Activated CD4-positive, alpha-beta T cell treated with anti-CD3 and anti-CD28 coated beads, Interleukin-10, Interleukin-2, amounts not matched to agents 100 ng/mL and 50 ng/mL, durations not matched to agents 16 hours and 8 hours (primary cell): ENCODE measurements around the gene LRPPRC.

Source experiments
- DNase-seq: peaks from one replicate; pipeline ENCODE4 v3.0.0-alpha.2; 2020

The LRPPRC gene

DNA sequence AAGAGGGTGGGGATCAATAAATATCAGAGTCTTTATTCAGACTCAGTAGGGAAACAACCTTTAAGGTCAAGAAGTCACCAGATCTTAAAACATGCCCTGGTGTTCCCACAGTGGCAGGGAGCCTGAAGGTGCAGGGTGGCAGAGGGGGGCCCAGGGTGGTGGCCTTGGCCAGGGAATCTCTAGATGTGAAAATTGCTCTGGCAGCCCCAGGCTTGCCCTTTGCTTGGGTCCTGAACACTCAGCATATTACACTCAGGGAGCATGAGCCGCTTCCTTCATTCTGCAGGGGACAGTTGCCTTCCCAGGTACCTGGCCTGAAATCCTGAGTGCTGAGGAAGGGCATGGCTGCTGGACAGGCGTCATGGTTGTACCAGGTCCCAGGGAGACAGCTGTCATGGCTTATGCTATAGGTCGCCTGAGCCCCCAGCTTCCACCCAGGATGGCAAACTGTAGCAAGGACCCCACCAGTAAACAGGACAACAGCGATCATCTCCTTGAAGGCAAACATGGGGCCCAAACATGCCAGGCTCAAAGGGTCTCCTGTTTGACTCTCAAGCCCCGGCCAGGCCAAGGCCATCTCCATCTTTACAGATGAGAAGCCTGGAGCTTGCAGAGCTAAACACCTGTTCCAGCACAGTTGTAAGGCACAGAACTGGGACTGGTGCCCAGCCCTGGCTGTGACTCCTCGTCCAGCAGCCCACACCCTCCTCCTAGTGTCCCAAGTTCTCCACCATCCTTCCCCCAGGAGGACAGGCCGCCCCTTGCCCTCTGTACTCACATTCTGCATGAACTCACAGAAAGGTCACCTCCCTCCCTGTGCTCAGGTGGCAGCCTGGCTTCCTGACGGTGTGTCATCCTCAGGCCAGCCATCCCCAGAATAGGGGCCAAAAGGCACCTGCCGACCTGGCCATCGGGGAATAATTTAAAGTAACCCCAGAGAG, 142.4 kb downstream of the LRPPRC start:
- no peak for DNase-seq

DNA sequence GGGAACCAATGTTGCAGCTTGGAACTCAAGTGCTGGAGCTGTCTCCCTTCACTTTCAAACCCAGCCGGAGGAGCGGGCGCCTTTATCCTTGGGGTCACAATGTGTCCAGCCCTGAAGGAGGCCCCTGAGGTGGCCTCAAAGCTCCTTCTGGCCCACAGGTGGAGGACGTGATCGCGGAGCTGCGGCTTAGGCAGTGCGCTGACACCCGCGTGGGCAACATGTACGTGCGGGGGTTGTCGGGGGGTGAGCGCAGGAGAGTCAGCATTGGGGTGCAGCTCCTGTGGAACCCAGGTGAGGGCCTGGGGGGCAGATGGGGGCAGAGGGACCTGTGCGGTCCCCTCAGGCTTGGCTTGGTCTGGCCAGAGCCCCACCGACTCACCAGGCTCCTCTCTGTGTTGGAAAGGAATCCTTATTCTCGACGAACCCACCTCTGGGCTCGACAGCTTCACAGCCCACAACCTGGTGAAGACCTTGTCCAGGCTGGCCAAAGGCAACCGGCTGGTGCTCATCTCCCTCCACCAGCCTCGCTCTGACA, 143.5 kb downstream of the LRPPRC start:
- DNase-seq, result no peak

DNA sequence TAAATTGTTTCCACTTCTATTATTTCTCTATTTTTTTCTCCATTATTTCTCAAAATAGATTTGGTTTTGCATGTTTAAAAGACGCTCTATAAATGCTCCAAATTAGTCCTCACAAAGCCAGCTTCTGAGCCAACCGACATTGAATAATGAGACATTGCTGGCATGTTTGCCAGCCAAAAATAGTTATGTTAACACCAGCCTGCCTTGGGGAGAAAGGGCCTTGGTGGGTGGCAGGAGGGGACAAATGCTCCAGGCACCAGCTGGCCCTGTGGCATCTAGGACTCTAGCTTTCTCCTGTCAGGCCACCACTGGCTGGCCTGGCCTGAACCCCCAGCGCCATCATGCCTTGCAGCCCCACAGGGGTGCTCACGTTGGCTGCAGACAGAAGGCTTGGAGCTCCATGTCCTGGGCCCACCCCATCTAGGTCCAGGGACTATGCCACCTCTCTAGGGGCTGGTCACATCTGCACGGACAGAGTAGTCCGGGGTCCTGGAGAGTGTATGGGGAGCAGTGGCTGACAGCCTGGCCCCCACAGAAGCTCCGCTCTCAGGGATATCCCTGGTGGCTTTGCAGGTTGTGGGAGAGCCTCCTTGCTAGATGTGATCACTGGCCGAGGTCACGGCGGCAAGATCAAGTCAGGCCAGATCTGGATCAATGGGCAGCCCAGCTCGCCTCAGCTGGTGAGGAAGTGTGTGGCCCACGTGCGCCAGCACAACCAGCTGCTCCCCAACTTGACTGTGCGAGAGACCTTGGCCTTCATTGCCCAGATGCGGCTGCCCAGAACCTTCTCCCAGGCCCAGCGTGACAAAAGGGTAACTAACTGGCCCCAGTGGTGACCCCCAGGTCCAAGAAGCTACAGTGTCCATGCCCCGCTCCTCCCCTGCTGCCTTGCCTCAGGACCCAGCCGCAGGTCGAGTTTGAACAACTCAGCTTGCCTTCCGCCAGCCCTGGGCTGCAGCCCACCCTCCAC, 144.5 kb downstream of the LRPPRC start:
- DNase-seq, result no peak

DNA sequence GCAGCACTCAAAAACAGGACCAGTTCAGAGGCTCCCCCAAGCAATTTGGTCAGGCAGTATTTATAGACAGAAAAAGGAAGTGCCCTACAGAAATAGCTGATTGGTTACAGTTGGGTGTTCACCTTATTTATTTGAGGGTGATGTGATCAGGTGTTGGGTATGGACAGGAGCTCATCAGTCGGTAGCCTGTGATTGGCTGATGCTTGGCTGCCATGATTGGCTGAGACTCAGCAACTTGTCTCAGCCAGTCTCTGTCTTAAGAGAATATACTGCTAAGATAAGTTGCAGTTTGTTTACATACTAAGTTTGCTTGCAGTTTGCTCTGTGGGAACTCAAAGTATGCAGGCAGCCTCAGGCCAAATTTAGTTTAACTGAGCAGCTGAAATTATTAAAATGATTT, 147.6 kb downstream of the LRPPRC start:
- no peak for DNase-seq

DNA sequence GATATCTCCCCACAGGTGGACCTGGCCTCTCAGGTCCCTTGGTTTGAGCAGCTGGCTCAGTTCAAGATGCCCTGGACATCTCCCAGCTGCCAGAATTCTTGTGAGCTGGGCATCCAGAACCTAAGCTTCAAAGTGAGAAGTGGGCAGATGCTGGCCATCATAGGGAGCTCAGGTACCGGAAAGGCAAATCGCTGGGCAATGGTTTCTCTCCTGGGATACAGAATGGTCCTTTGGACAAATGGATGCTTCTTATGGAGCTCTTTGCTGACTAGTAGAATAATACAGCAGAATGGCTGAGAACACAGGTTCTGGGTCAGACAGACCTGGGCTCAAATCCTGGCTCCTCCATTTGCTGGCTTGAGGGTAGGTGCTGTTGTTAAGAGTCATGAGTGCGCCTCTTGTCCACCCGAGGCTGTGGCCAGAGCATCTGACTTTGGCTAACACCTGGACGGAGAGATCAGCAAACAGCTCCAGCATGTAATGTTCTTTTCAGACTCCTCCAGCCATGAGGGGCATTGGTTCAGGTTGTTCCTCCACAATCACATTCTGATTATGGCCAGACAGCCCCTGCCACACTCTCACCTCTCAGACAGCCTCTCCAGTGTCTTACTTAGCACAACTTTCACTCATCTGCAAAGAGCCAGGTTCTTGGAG, 149.5 kb downstream of the LRPPRC start:
- DNase-seq, result no peak

DNA sequence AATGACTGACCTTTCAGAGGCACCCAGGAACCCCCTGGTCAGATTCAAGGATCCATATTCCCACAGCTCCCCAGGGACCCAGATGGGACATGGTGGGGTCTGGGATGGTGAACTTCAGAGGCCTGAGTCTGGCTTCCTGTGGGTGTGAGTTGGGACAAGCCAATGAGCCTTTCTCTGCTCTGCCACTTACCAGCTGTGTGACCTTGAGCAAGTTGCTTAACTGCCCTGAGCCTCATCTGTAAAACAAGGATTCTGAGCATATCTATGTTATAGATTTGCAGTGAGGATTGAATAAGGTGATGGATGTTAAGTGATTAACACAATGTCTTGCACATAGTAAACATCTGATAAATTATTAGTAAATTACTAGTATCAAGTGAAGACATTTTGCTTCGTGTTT, 150.6 kb downstream of the LRPPRC start:
- no peak for DNase-seq

DNA sequence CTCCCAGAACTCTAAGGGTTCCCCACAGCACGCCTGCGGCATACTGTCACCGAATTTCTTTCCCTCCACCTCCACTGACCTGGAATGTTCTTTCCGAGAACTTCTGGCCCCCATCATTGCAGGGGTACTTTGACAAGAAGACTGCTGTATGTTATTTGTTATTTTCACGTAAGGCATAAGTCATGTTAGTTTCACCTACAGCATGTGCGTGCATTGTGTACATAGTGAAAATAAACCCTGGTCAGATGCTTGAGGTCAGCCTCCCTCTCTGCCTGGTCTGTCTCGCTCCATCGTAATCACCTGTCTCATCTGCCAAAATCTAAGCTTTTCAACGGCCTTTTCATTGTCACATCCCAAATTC, 152.9 kb downstream of the LRPPRC start:
- no peak for DNase-seq

DNA sequence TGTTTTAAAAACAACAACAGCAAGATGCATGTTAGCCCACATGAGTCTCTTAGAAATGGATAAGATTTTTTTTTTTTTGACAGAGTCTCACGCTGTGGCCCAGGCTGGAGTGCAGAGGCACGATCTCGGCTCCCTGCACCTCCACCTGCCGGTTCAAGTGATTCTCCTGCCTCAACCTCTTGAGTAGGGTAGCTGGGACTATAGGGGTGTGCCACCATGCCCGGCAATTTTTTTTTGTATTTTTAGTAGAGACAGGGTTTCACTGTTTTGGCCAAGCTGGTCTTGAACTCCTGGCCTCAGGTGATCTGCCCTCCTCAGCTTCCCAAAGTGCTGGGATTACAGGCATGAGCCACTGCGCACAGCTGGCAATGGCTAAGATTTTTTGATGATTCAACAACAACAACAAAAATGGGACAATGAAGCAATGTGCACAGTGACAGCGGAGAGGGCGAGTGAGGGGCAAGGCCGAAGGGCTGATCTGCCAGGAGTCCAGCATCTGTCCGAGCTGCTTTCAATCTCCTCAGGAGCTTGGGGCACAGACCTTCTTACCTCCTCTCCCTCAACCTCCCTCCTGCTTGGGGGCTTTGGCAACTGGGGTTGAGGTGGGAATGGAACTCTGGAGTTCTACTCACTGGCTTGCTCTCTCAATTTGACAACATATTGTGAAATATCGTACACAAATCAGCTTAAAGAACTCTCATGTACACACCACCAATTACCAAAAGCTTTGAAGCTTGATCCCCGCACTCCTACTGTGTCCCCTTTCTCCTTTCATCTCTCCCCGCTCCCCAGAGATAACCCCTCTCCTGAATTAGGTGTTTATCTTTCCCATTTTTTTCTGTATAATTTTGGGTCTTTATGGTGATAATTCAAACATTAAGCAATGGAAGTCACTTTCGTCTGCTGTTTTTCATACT, 153.6 kb downstream of the LRPPRC start:
- DNase-seq, result no peak

DNA sequence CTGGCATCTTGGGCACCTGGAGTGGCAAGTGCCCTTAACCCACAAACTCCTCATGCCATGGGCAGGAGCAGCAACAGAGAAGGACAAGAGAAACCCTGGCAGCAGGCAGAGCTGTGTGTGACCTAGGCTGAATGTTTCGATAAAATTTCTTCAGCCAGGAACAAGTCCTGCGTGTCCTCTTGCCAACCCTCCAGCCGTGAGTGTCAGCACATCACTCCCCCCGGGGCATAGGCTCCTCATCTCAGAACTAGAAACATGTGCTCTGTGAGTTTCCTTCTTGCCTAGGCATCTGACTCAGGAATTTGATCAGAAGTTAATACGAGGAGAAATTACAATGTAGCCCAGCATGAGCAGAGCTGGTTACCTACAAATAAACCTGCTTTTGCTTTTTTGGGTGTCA, 154.8 kb downstream of the LRPPRC start:
- DNase-seq, result no peak

DNA sequence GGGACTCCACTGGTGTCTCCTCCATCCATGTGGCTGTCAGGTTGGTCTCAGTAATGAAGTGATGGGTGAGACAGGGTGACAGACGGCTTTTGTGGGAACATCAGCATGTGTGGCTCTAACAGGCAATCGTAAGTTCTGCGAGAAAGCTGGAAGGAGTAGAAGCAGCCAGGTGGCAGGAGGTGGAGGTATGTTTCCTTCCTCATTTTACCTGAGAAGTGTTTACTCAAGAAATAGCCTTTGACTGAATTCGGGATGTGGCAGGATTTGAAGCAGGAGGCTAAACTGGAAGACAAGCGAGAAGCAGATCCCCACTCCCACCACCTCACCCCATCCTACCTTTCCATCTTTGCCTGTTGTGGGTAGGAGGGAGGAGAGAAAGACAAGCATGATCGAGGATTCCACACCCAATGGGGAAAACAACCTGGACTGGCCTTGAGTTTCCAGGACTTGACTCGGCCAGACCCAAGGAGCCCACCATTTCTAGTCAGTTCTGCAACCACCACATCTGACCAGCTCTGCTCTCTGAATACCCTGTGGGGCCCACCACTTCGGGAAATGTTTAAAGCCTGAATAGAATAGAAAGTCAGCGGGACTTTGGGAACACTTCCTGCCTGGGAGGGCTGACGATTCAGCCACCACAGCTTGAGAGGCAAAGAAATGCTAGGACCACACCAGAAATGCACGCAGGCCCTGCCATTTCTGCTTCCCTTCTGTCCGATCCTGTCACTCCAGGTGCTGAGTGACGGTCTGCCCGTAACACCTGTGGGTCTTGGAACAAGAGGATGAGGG, 155.8 kb downstream of the LRPPRC start:
- no peak for DNase-seq

DNA sequence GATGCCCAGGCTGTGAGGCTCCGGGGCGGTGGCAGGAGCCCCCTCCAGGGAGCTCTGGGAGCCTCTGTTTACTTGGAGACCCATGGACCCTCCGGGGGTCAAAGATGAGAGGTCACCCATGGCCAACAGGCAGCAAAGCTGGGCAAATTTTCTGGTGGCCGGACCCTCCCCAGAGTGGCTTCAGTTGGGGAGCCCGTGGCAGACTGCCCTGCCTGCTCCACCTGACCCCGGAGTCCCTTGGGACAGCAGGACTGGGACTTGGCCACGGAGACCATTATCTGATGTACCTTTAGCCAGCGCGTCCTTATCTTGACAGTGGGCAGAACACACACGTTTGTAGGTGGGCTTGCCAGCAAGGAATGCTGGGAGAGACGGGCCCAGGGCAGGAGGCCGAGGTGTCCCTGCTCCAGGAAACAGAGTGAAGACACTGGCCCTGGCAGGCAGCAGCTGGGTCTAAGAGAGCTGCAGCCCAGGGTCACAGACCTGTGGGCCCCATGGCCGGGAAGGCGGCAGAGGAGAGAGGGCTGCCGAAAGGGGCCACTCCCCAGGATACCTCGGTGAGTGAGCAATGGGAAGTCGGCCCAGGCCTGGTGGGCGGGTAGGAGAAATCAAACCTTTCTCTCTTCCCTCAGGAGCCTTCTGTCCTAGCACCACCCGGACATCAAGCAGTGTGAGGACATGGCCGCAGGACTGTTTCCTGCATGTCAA, 157.1 kb downstream of the LRPPRC start, which contains the start of the genes ABCG5 and ABCG8:
Gene ABCG5, minus strand, starts transcription at position 280 of the 708 bp plus-strand sequence. Its CDS starts 160 bp downstream, at position 120.
Gene ABCG8, plus strand, starts transcription at position 412 of the 708 bp plus-strand sequence. Its CDS starts 83 bp downstream, at position 495.
- DNase-seq, result no peak

DNA sequence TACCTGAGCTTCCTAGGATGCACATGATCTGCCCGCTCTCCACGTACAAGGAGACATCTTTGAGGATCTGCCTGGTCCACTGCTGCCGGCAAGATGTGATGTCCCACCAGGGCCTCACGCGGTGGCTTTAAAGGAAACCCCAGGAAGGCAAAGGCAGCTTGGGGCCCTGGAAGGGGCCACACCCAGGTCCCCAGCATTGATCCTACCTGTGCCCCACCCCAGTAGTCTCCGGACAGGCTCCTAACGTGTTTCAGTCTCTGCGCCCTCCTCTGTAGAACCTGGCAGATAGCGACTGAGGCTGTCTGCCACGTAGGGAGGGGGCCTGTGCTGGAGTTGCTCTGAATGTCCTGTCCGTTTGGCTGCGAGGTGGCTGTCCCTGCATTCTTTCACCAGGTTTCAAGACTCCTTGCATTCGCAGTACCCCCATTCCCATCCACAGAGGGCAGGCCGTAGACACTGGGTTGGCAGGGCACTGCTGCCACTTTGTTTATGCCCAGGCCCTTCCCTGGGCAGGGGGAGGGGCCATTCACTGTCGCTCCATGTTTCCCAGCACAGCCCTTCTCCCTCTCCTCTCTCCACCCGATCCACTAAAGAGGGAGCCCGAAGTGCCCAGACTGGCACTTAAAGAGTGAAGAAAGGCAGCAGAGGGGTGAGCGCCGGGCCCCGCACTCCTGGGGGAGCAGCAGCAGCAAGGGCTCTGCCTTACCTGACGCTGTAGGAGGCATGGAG, 157.8 kb downstream of the LRPPRC start:
- DNase-seq, result no peak

DNA sequence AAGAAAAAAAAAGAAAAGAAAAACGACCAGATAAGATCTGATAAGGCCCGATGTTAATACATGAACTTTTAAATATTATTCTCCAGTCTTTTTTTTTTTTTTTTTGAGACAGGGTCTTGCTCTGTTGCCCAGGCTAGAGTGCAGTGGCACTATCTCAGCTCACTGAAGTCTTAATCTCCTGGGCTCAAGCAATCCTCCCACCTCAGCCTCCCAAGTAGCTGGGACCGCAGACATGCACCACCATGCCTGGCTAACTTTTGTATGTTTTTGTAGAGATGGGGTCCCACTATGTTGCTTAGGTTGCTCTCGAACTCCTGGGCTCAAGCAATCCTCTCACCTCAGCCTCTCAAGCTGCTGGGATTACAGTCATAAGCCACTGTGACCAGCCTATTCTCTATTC, 158.8 kb downstream of the LRPPRC start:
- no peak for DNase-seq
